Measurements from ENCODE around the gene TIAM1.

DNA sequence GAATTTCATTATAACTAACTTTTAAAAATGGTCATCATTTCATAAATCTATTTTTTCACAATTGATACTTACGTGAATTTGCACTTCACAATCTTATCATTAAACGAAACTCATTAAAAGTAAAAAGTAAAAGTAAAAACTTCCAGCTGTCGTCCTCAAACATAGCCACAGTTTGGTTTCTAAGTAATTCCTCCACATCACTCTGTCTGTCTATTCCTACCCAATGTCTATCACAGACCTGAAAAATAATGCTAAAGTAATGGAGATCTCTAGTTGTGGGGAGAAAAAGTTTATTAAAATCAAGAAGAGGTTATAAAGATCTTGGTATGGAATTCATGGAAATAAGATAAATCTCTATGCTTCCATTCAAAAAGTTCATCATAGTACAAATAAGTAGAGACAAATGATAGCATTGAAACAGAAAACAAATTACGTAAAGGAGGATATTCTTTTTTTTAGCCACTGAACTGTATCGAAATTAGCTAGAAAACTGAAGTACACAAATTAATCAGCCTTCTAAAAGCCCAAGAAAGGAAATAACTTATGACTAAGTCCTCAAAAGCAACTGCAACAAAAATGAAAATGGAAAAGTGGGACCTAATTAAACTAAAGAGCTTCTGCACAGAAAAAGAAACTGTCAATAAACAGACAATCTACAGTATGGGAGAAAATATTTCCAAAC, 148.6 kb downstream of the TIAM1 start:
- no peak for TF ChIP-seq CTCF (conservative IDR thresholded peaks at IDR 0.05; ENCODE audit: low read length)
- TF ChIP-seq EZH2phosphoT487 (IDR thresholded peaks at IDR 0.05; ENCODE audit: borderline replicate concordance, low read depth, low read length) = no peak
